Neural progenitor cell (in vitro differentiated cells): Measurements from ENCODE around the gene CDS1. TPM values are rescaled to one million over a fixed set of nuclear protein-coding genes. Genes with fewer than 3 reads are reported as not detected.

Experiments used
- DNase-seq: peaks from one replicate; pipeline ENCODE4 v3.0.0-alpha.2; 2016; ENCODE audit warnings: low spot score
- H2AFZ ChIP-seq: fragments of 200-600 bp; sonication (generic); replicated peaks from 2 replicates; pipeline ENCODE4 v1.6.1; 2016; ENCODE audit warnings: antibody characterized with exemption
- H3F3A ChIP-seq: fragments of 200-600 bp; sonication (generic); 2 replicates; pipeline ENCODE4 v1.6.1; 2016; ENCODE audit warnings: antibody characterized with exemption, low read depth
- H3K27ac ChIP-seq: fragments of 200-600 bp; sonication (generic); 2 replicates; pipeline ENCODE4 v1.5.1; 2016; ENCODE audit warnings: mild to moderate bottlenecking
- H3K27me3 ChIP-seq: fragments of 200-600 bp; sonication (generic); 2 replicates; pipeline ENCODE4 v1.6.1; 2016; ENCODE audit warnings: mild to moderate bottlenecking, moderate library complexity
- H3K36me3 ChIP-seq: fragments of 200-600 bp; sonication (generic); 2 replicates; pipeline ENCODE4 v1.5.1; 2016
- H3K4me1 ChIP-seq: fragments of 200-600 bp; sonication (generic); 2 replicates; pipeline ENCODE4 v1.6.1; 2016; ENCODE audit warnings: mixed run types
- H3K4me2 ChIP-seq: fragments of 200-600 bp; sonication (generic); 2 replicates; pipeline ENCODE4 v1.6.1; 2016
- H3K4me3 ChIP-seq: fragments of 200-600 bp; sonication (generic); 2 replicates; pipeline ENCODE4 v1.5.1; 2016
- H3K79me2 ChIP-seq: fragments of 200-600 bp; sonication (generic); 2 replicates; pipeline ENCODE4 v1.6.1; 2016; ENCODE audit warnings: low read depth
- H3K9ac ChIP-seq: fragments of 200-600 bp; sonication (generic); 2 replicates; pipeline ENCODE4 v1.6.1; 2016
- H3K9me3 ChIP-seq: fragments of 200-600 bp; sonication (generic); 2 replicates; pipeline ENCODE4 v1.5.1; 2016; ENCODE audit warnings: low read depth
- H4K20me1 ChIP-seq: fragments of 200-600 bp; sonication (generic); 2 replicates; pipeline ENCODE4 v1.6.1; 2016; ENCODE audit warnings: low read depth
- H3K27ac Mint-ChIP-seq: 3 replicates; pipeline ENCODE4 v1.8.0; 2021; ENCODE audit warnings: mixed read lengths
- H3K27me3 Mint-ChIP-seq: 2 replicates; pipeline ENCODE4 v1.8.0; 2022; ENCODE audit warnings: low read depth, mild to moderate bottlenecking, inconsistent platforms, moderate library complexity, mixed read lengths; ENCODE audit not compliant: insufficient read depth
- H3K36me3 Mint-ChIP-seq: 3 replicates; pipeline ENCODE4 v1.8.0; 2021; ENCODE audit warnings: mixed read lengths
- H3K4me1 Mint-ChIP-seq: 3 replicates; pipeline ENCODE4 v1.8.0; 2021; ENCODE audit warnings: mixed read lengths
- H3K4me3 Mint-ChIP-seq: 3 replicates; pipeline ENCODE4 v1.8.0; 2021; ENCODE audit warnings: mild to moderate bottlenecking, moderate library complexity, mixed read lengths
- H3K9me3 Mint-ChIP-seq: 3 replicates; pipeline ENCODE4 v1.8.0; 2020; ENCODE audit warnings: mixed read lengths
- CTCF ChIP-seq: fragments of 200-600 bp; sonication (generic); IDR thresholded peaks from 2 replicates; pipeline ENCODE4 v1.5.1; 2017; ENCODE audit warnings: antibody characterized with exemption, mild to moderate bottlenecking
- EZH2 ChIP-seq: fragments of 200-600 bp; sonication (generic); IDR thresholded peaks from 2 replicates; pipeline ENCODE4 v1.6.1; 2017; ENCODE audit warnings: antibody characterized with exemption, mild to moderate bottlenecking, moderate library complexity
- EZH2phosphoT487 ChIP-seq: fragments of 200-600 bp; sonication (generic); IDR thresholded peaks from 2 replicates; pipeline ENCODE4 v1.6.1; 2017; ENCODE audit warnings: antibody characterized with exemption
- total RNA-seq: library from RNA; depleted of rRNA; stranded (reverse); fragments of >200 nt; gene quantifications from 2 replicates; pipeline ENCODE4 v1.2.3, GENCODE V29; 2015; ENCODE audit warnings: low replicate concordance

CDS1 gene
- total RNA-seq, 1 donor from 2014 or later = 2.8 TPM

- Histone ChIP-seq H3K27ac (no peak overlapping the region), H4K20me1 (no peaks in the 10 kb centered on the region), H3K4me1 (no peaks in the 10 kb centered on the region), H3K4me3 (no peak overlapping the region), H3K36me3 (peaks cover 6% of the 10 kb centered on the region), H3K9me3 (no peaks in the 10 kb centered on the region), H3K27me3 (no peaks in the 10 kb centered on the region), H2AFZ (no peak overlapping the region), H3F3A (no peaks in the 10 kb centered on the region), H3K4me2 (no peak overlapping the region), H3K9ac (no peak overlapping the region), H3K79me2 (no peaks in the 10 kb centered on the region)
- no peak for TF ChIP-seq EZH2phosphoT487
- no peak for TF ChIP-seq CTCF
- TF ChIP-seq EZH2 = no peak
- Mint-ChIP-seq H3K4me3 (no peak overlapping the region), H3K36me3 (peaks cover 49% of the 10 kb centered on the region), H3K27me3 (no peaks in the 10 kb centered on the region), H3K27ac (no peak overlapping the region), H3K9me3 (no peaks in the 10 kb centered on the region), H3K4me1 (peaks cover 4% of the 10 kb centered on the region)
- DNase-seq = no peak
Measured at GRCh38 chr4:84688605-84689004, 105.7 kb downstream of the CDS1 start.

GRCh38 chr4:84689197-84689596, 106.3 kb downstream of the CDS1 start:
- H3K27me3 Mint-ChIP-seq = no peaks in the 10 kb centered on the region
- no peaks in the 10 kb centered on the region for H3K4me1 ChIP-seq
- no peak overlapping the region for H3K4me3 ChIP-seq
- H3K79me2 ChIP-seq = no peaks in the 10 kb centered on the region
- H3K4me1 Mint-ChIP-seq = peaks cover 2% of the 10 kb centered on the region
- no peaks in the 10 kb centered on the region for H3K9me3 Mint-ChIP-seq
- H3K4me3 Mint-ChIP-seq = no peak overlapping the region
- no peaks in the 10 kb centered on the region for H3F3A ChIP-seq
- no peak overlapping the region for H3K4me2 ChIP-seq
- H2AFZ ChIP-seq = no peak overlapping the region
- H3K36me3 ChIP-seq = peaks cover 10% of the 10 kb centered on the region
- H3K9me3 ChIP-seq = no peaks in the 10 kb centered on the region
- peaks cover 51% of the 10 kb centered on the region for H3K36me3 Mint-ChIP-seq
- no peak overlapping the region for H3K9ac ChIP-seq
- DNase-seq = no peak
- no peak overlapping the region for H3K27ac Mint-ChIP-seq
- H4K20me1 ChIP-seq = no peaks in the 10 kb centered on the region
- H3K27ac ChIP-seq = no peak overlapping the region
- TF ChIP-seq CTCF (no peak), EZH2 (no peak), EZH2phosphoT487 (no peak)
- no peaks in the 10 kb centered on the region for H3K27me3 ChIP-seq

- no peak overlapping the region for H3K4me2 ChIP-seq
- no peaks in the 10 kb centered on the region for H3K9me3 Mint-ChIP-seq
- peaks cover 47% of the 10 kb centered on the region for H3K36me3 Mint-ChIP-seq
- H3F3A ChIP-seq = no peaks in the 10 kb centered on the region
- H3K27ac Mint-ChIP-seq = no peak overlapping the region
- H2AFZ ChIP-seq = no peak overlapping the region
- no peaks in the 10 kb centered on the region for H3K4me1 Mint-ChIP-seq
- H3K4me3 ChIP-seq = no peak overlapping the region
- H3K36me3 ChIP-seq = peaks cover 10% of the 10 kb centered on the region
- no peak for DNase-seq
- H3K9ac ChIP-seq = no peak overlapping the region
- no peaks in the 10 kb centered on the region for H4K20me1 ChIP-seq
- no peaks in the 10 kb centered on the region for H3K9me3 ChIP-seq
- no peaks in the 10 kb centered on the region for H3K27me3 Mint-ChIP-seq
- H3K27me3 ChIP-seq = no peaks in the 10 kb centered on the region
- no peak for TF ChIP-seq CTCF
- TF ChIP-seq EZH2phosphoT487 = no peak
- TF ChIP-seq EZH2 = no peak
- no peaks in the 10 kb centered on the region for H3K79me2 ChIP-seq
- H3K4me1 ChIP-seq = no peaks in the 10 kb centered on the region
- H3K27ac ChIP-seq = no peak overlapping the region
- no peak overlapping the region for H3K4me3 Mint-ChIP-seq
Measured at GRCh38 chr4:84690481-84690880, 107.6 kb downstream of the CDS1 start.
